ENCODE measurements around the gene CCDC148.

Gene CCDC148

DNA sequence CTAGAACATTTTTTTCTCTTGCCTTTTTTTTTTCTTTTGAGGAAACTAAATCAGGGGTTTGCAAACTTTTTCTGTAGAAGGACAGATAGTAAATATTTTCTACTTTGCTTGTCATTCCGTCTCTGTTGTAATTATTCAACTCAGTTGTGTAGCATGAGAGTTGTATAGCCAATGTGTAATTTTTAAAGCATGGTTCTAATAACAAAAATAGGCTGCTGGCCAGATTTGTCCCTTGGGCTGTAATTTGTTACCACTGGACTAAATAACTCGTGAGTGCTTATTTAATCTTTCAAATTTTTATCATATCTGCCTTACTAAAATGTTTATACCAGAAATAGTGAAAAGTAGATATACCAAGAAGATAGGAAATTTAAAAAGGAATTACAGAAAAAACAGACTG is 43.0 kb downstream of the CCDC148 start:
- TF ChIP-seq POLR2AphosphoS5 (IDR thresholded peaks at IDR 0.05; ENCODE audit: low read depth, low read length) (no peak), TAF1 (IDR thresholded peaks at IDR 0.05; ENCODE audit: borderline replicate concordance, insufficient read depth, low read length) (no peak), FOXP2 (optimal IDR thresholded peaks at IDR 0.05; ENCODE audit: borderline replicate concordance, extremely low read depth, extremely low read length, insufficient read depth) (no peak), SIN3A (IDR thresholded peaks at IDR 0.05; ENCODE audit: borderline replicate concordance, insufficient read depth, low read length) (no peak)
- TF ChIP-seq, protein P1, sequence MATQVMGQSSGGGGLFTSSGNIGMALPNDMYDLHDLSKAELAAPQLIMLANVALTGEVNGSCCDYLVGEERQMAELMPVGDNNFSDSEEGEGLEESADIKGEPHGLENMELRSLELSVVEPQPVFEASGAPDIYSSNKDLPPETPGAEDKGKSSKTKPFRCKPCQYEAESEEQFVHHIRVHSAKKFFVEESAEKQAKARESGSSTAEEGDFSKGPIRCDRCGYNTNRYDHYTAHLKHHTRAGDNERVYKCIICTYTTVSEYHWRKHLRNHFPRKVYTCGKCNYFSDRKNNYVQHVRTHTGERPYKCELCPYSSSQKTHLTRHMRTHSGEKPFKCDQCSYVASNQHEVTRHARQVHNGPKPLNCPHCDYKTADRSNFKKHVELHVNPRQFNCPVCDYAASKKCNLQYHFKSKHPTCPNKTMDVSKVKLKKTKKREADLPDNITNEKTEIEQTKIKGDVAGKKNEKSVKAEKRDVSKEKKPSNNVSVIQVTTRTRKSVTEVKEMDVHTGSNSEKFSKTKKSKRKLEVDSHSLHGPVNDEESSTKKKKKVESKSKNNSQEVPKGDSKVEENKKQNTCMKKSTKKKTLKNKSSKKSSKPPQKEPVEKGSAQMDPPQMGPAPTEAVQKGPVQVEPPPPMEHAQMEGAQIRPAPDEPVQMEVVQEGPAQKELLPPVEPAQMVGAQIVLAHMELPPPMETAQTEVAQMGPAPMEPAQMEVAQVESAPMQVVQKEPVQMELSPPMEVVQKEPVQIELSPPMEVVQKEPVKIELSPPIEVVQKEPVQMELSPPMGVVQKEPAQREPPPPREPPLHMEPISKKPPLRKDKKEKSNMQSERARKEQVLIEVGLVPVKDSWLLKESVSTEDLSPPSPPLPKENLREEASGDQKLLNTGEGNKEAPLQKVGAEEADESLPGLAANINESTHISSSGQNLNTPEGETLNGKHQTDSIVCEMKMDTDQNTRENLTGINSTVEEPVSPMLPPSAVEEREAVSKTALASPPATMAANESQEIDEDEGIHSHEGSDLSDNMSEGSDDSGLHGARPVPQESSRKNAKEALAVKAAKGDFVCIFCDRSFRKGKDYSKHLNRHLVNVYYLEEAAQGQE (IDR thresholded peaks at IDR 0.05; ENCODE audit: insufficient read depth in 1 of 2, low read depth in 2 of 2, low read length in 2 of 2): no peak

DNA sequence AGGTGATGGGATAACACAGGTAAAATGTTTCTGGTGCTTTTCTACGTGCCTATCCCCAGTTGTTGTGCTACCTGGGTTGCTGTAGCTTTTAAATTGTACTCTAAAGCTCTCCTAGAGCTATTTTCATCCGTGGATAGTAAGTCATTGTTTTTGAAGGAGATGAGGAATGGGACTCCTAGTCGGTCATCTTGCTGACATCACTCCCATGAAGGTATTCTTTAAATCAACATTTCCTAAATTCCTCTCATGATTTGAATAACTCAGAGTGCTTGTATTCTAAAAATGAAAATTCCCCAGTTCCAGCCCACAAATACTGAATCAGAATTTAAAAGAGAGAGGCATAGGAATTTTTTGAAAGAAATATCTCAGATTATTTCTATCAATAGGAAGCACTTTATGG is 44.3 kb downstream of the CCDC148 start:
- TF ChIP-seq SIN3A (IDR thresholded peaks at IDR 0.05; ENCODE audit: borderline replicate concordance, insufficient read depth, low read length) (no peak), TAF1 (IDR thresholded peaks at IDR 0.05; ENCODE audit: borderline replicate concordance, insufficient read depth, low read length) (no peak), POLR2AphosphoS5 (IDR thresholded peaks at IDR 0.05; ENCODE audit: low read depth, low read length) (no peak), FOXP2 (optimal IDR thresholded peaks at IDR 0.05; ENCODE audit: borderline replicate concordance, extremely low read depth, extremely low read length, insufficient read depth) (no peak)
- TF ChIP-seq, protein P1 (IDR thresholded peaks at IDR 0.05; ENCODE audit: insufficient read depth in 1 of 2, low read depth in 2 of 2, low read length in 2 of 2): no peak

DNA sequence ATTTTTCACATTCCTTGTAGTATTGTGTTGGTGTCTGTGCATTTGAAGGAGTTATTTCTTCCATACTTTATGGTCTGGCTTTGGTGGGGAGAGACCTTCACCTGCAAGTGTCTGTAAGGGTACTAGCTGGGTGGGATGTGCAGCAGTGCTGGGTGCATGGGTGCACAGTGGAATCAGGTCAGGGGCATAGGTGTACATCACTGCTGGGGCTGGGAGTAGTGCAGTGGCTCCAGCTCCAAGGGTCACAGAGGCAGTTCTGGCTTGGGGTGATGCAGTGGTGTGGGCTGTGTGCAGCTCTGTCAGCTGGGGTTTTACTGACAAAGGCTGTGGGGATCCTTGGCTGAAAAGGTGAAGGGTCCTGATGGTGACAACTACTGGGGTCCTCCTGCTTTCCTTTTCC is 44.8 kb downstream of the CCDC148 start:
- TF ChIP-seq, protein P1 (IDR thresholded peaks at IDR 0.05; ENCODE audit: insufficient read depth in 1 of 2, low read depth in 2 of 2, low read length in 2 of 2): no peak
- TF ChIP-seq FOXP2 (optimal IDR thresholded peaks at IDR 0.05; ENCODE audit: borderline replicate concordance, extremely low read depth, extremely low read length, insufficient read depth): no peak
- TF ChIP-seq TAF1 (IDR thresholded peaks at IDR 0.05; ENCODE audit: borderline replicate concordance, insufficient read depth, low read length): no peak
- no peak for TF ChIP-seq SIN3A (IDR thresholded peaks at IDR 0.05; ENCODE audit: borderline replicate concordance, insufficient read depth, low read length)
- TF ChIP-seq POLR2AphosphoS5 (IDR thresholded peaks at IDR 0.05; ENCODE audit: low read depth, low read length): no peak

DNA sequence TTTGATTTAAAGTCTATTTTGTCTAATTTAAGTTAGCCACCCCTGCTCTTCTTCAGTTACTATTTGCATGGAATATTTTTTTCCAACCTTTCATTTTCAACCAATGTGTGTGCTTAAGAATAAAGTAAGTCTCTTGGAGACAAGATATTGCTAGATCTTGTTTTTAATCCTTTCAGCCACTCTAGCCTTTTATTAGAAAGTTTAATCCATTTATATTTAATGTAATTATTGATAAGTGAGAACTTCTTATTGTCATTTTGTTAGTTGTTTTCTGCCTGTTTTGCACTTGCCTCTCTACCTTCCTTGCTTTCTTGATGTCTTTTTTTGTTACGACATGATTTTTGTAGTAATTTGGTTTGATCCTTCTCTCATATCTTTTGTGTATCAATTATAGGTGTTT is 46.4 kb downstream of the CCDC148 start:
- no peak for TF ChIP-seq SIN3A (IDR thresholded peaks at IDR 0.05; ENCODE audit: borderline replicate concordance, insufficient read depth, low read length)
- no peak for TF ChIP-seq POLR2AphosphoS5 (IDR thresholded peaks at IDR 0.05; ENCODE audit: low read depth, low read length)
- TF ChIP-seq TAF1 (IDR thresholded peaks at IDR 0.05; ENCODE audit: borderline replicate concordance, insufficient read depth, low read length): no peak
- TF ChIP-seq FOXP2 (optimal IDR thresholded peaks at IDR 0.05; ENCODE audit: borderline replicate concordance, extremely low read depth, extremely low read length, insufficient read depth): no peak
- TF ChIP-seq, protein P1 (IDR thresholded peaks at IDR 0.05; ENCODE audit: insufficient read depth in 1 of 2, low read depth in 2 of 2, low read length in 2 of 2): no peak

DNA sequence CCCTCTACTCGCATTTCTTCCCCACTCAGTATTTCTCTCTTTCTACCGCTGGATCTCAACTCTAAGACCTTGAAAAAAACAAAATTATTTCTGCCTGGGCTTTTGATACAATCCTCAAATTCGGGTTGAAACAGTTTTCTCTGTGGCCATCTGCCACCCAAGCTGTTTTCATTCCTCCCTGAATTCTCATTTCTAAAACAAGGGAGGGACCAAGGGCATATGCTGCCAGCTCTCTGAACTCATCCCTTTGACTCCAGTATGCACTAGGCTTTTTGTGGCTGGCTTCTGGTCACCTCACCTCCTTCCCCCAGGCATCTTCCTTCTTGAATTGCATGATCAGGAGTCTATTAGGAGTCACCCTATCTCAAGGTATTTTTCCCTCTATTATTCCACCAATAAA is 49.5 kb downstream of the CCDC148 start:
- TF ChIP-seq POLR2AphosphoS5 (IDR thresholded peaks at IDR 0.05; ENCODE audit: low read depth, low read length) (no peak), TAF1 (IDR thresholded peaks at IDR 0.05; ENCODE audit: borderline replicate concordance, insufficient read depth, low read length) (no peak), SIN3A (IDR thresholded peaks at IDR 0.05; ENCODE audit: borderline replicate concordance, insufficient read depth, low read length) (no peak), FOXP2 (optimal IDR thresholded peaks at IDR 0.05; ENCODE audit: borderline replicate concordance, extremely low read depth, extremely low read length, insufficient read depth) (no peak)
- TF ChIP-seq, protein P1 (IDR thresholded peaks at IDR 0.05; ENCODE audit: insufficient read depth in 1 of 2, low read depth in 2 of 2, low read length in 2 of 2): no peak
